Measurements from ENCODE around the gene IL1A. TPM values are rescaled to one million over a fixed set of nuclear protein-coding genes. Genes with fewer than 3 reads are reported as not detected.

Gene IL1A
- total RNA-seq, 1 donor from 2014 or later: 0.43 TPM

- Mint-ChIP-seq H3K36me3 (ENCODE audit: low read depth, unreplicated experiment) (no peaks in the 10 kb centered on the region), H3K4me3 (ENCODE audit: unreplicated experiment) (no peak overlapping the region), H3K9me3 (ENCODE audit: unreplicated experiment) (no peaks in the 10 kb centered on the region), H3K4me1 (ENCODE audit: low read depth, unreplicated experiment) (no peaks in the 10 kb centered on the region), H3K27me3 (ENCODE audit: low read depth, unreplicated experiment) (no peaks in the 10 kb centered on the region), H3K27ac (ENCODE audit: unreplicated experiment) (no peak overlapping the region)
- no peak for FAIRE-seq
- H3K9me3 ChIP-seq (ENCODE audit: insufficient read depth, low read depth, low read length): no peaks in the 10 kb centered on the region
- TF ChIP-seq EZH2 (IDR thresholded peaks at IDR 0.05; ENCODE audit: insufficient read depth, low read length): no peak
- TF ChIP-seq, protein P1, sequence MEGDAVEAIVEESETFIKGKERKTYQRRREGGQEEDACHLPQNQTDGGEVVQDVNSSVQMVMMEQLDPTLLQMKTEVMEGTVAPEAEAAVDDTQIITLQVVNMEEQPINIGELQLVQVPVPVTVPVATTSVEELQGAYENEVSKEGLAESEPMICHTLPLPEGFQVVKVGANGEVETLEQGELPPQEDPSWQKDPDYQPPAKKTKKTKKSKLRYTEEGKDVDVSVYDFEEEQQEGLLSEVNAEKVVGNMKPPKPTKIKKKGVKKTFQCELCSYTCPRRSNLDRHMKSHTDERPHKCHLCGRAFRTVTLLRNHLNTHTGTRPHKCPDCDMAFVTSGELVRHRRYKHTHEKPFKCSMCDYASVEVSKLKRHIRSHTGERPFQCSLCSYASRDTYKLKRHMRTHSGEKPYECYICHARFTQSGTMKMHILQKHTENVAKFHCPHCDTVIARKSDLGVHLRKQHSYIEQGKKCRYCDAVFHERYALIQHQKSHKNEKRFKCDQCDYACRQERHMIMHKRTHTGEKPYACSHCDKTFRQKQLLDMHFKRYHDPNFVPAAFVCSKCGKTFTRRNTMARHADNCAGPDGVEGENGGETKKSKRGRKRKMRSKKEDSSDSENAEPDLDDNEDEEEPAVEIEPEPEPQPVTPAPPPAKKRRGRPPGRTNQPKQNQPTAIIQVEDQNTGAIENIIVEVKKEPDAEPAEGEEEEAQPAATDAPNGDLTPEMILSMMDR (IDR thresholded peaks at IDR 0.05; ENCODE audit: insufficient read depth, low read depth, low read length): no peak
- no peaks in the 10 kb centered on the region for H4K20me1 ChIP-seq (ENCODE audit: insufficient read depth, low read length)
- H3K79me2 ChIP-seq (ENCODE audit: insufficient read depth, low read length): peaks cover 55% of the 10 kb centered on the region
- H2AFZ ChIP-seq (ENCODE audit: low read depth, low read length): no peak overlapping the region
- H3K27me3 ChIP-seq (ENCODE audit: insufficient read depth, low read length): no peaks in the 10 kb centered on the region
- no peak overlapping the region for H3K27ac ChIP-seq (ENCODE audit: low read depth, low read length)
- DNase-seq (ENCODE audit: low read depth): no peak
- H3K4me1 ChIP-seq (ENCODE audit: insufficient read depth, low read length): no peaks in the 10 kb centered on the region
- no peak overlapping the region for H3K4me3 ChIP-seq (ENCODE audit: insufficient read depth, low read depth, low read length)
- H3K9ac ChIP-seq (ENCODE audit: low read length): no peak overlapping the region
- no peak overlapping the region for H3K4me2 ChIP-seq (ENCODE audit: low read length)
- H3K36me3 ChIP-seq (ENCODE audit: insufficient read depth, low read length): peaks cover 27% of the 10 kb centered on the region
Observed at GRCh38 chr2:112757265-112757664, 27.0 kb downstream of the IL1A start.

GRCh38 chr2:112756207-112756606 is 28.1 kb downstream of the IL1A start:
- Histone ChIP-seq H4K20me1 (ENCODE audit: insufficient read depth, low read length) (no peaks in the 10 kb centered on the region), H3K9ac (ENCODE audit: low read length) (no peak overlapping the region), H3K36me3 (ENCODE audit: insufficient read depth, low read length) (peaks cover 27% of the 10 kb centered on the region), H3K27me3 (ENCODE audit: insufficient read depth, low read length) (no peaks in the 10 kb centered on the region), H3K4me2 (ENCODE audit: low read length) (no peak overlapping the region), H3K4me1 (ENCODE audit: insufficient read depth, low read length) (no peaks in the 10 kb centered on the region), H3K27ac (ENCODE audit: low read depth, low read length) (no peak overlapping the region), H3K79me2 (ENCODE audit: insufficient read depth, low read length) (peaks cover 46% of the 10 kb centered on the region), H2AFZ (ENCODE audit: low read depth, low read length) (no peak overlapping the region), H3K4me3 (ENCODE audit: insufficient read depth, low read depth, low read length) (no peak overlapping the region), H3K9me3 (ENCODE audit: insufficient read depth, low read depth, low read length) (no peaks in the 10 kb centered on the region)
- TF ChIP-seq, protein P1 (IDR thresholded peaks at IDR 0.05; ENCODE audit: insufficient read depth, low read depth, low read length): no peak
- TF ChIP-seq EZH2 (IDR thresholded peaks at IDR 0.05; ENCODE audit: insufficient read depth, low read length): no peak
- DNase-seq (ENCODE audit: low read depth): no peak
- Mint-ChIP-seq H3K4me1 (ENCODE audit: low read depth, unreplicated experiment) (no peaks in the 10 kb centered on the region), H3K4me3 (ENCODE audit: unreplicated experiment) (no peak overlapping the region), H3K36me3 (ENCODE audit: low read depth, unreplicated experiment) (no peaks in the 10 kb centered on the region), H3K9me3 (ENCODE audit: unreplicated experiment) (no peaks in the 10 kb centered on the region), H3K27me3 (ENCODE audit: low read depth, unreplicated experiment) (no peaks in the 10 kb centered on the region), H3K27ac (ENCODE audit: unreplicated experiment) (no peak overlapping the region)
- FAIRE-seq: no peak

GRCh38 chr2:112755444-112755843 is 28.8 kb downstream of the IL1A start:
- H3K4me1 Mint-ChIP-seq (ENCODE audit: low read depth, unreplicated experiment): peaks cover under 1% of the 10 kb centered on the region
- no peaks in the 10 kb centered on the region for H4K20me1 ChIP-seq (ENCODE audit: insufficient read depth, low read length)
- no peak for TF ChIP-seq EZH2 (IDR thresholded peaks at IDR 0.05; ENCODE audit: insufficient read depth, low read length)
- TF ChIP-seq, protein P1 (IDR thresholded peaks at IDR 0.05; ENCODE audit: insufficient read depth, low read depth, low read length): no peak
- H3K4me2 ChIP-seq (ENCODE audit: low read length): no peak overlapping the region
- H3K27ac Mint-ChIP-seq (ENCODE audit: unreplicated experiment): no peak overlapping the region
- H3K4me1 ChIP-seq (ENCODE audit: insufficient read depth, low read length): no peaks in the 10 kb centered on the region
- H3K36me3 Mint-ChIP-seq (ENCODE audit: low read depth, unreplicated experiment): no peaks in the 10 kb centered on the region
- H3K27me3 ChIP-seq (ENCODE audit: insufficient read depth, low read length): no peaks in the 10 kb centered on the region
- no peak overlapping the region for H3K4me3 Mint-ChIP-seq (ENCODE audit: unreplicated experiment)
- DNase-seq (ENCODE audit: low read depth): no peak
- H3K4me3 ChIP-seq (ENCODE audit: insufficient read depth, low read depth, low read length): no peak overlapping the region
- no peak overlapping the region for H3K27ac ChIP-seq (ENCODE audit: low read depth, low read length)
- peaks cover 46% of the 10 kb centered on the region for H3K79me2 ChIP-seq (ENCODE audit: insufficient read depth, low read length)
- FAIRE-seq: no peak
- H3K9ac ChIP-seq (ENCODE audit: low read length): no peak overlapping the region
- H3K27me3 Mint-ChIP-seq (ENCODE audit: low read depth, unreplicated experiment): no peaks in the 10 kb centered on the region
- no peak overlapping the region for H2AFZ ChIP-seq (ENCODE audit: low read depth, low read length)
- H3K36me3 ChIP-seq (ENCODE audit: insufficient read depth, low read length): peaks cover 27% of the 10 kb centered on the region
- H3K9me3 ChIP-seq (ENCODE audit: insufficient read depth, low read depth, low read length): no peaks in the 10 kb centered on the region
- no peaks in the 10 kb centered on the region for H3K9me3 Mint-ChIP-seq (ENCODE audit: unreplicated experiment)

All from astrocyte (in vitro differentiated cells and primary cell).